A549 (cell line): ENCODE results near the gene SNCAIP.
"Not testable (repeated sequence)": the region's sequence is repeated elsewhere in the genome, so short reads cannot be mapped to it uniquely, and the experiment has no call there.

Experiments
- HDAC2 ChIP-seq: fragments of 200-600 bp; sonication (generic); IDR thresholded peaks from 2 replicates; pipeline ENCODE4 v1.6.1; 2016
- NR3C1 ChIP-seq: fragments of >200 bp; sonication (Bioruptor Twin); formaldehyde crosslinking; IDR thresholded peaks from 3 replicates; pipeline ENCODE4 v1.6.1; 2017
- POLR2A ChIP-seq: IDR thresholded peaks from 2 replicates; pipeline ENCODE4 v1.6.1; 2012; ENCODE audit warnings: mild to moderate bottlenecking, low read length
- SMC3 ChIP-seq: fragments of >200 bp; sonication (Bioruptor Twin); formaldehyde crosslinking; IDR thresholded peaks from 3 replicates; pipeline ENCODE4 v1.6.1; 2018; ENCODE audit warnings: inconsistent platforms
- TF ChIP-seq, protein P1 (sequence below): fragments of >200 bp; sonication (Bioruptor Twin); formaldehyde crosslinking; IDR thresholded peaks from 3 replicates; pipeline ENCODE4 v1.5.1; 2016

DNA sequence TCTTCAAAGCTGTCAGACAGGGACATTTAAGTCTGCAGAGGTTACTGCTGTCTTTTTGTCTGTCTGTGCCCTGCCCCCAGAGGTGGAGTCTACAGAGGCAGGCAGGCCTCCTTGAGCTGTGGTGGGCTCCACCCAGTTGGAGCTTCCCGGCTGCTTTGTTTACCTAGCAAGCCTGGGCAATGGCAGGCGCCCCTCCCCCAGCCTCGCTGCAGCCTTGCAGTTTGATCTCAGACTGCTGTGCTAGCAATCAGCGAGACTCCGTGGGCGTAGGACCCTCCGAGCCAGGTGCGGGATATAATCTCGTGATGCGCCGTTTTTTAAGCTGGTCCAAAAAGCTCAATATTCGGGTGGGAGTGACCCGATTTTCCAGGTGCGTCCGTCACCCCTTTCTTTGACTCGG is 70.9 kb downstream of the SNCAIP start:
- TF ChIP-seq NR3C1, SMC3, HDAC2, POLR2A: not testable (repeated sequence)
- TF ChIP-seq, protein P1, sequence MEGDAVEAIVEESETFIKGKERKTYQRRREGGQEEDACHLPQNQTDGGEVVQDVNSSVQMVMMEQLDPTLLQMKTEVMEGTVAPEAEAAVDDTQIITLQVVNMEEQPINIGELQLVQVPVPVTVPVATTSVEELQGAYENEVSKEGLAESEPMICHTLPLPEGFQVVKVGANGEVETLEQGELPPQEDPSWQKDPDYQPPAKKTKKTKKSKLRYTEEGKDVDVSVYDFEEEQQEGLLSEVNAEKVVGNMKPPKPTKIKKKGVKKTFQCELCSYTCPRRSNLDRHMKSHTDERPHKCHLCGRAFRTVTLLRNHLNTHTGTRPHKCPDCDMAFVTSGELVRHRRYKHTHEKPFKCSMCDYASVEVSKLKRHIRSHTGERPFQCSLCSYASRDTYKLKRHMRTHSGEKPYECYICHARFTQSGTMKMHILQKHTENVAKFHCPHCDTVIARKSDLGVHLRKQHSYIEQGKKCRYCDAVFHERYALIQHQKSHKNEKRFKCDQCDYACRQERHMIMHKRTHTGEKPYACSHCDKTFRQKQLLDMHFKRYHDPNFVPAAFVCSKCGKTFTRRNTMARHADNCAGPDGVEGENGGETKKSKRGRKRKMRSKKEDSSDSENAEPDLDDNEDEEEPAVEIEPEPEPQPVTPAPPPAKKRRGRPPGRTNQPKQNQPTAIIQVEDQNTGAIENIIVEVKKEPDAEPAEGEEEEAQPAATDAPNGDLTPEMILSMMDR: not testable (repeated sequence)
